ENCODE measurements around the gene MYNN. TPM values are rescaled to one million over a fixed set of nuclear protein-coding genes. Genes with fewer than 3 reads are reported as not detected.

Gene MYNN
- total and polyA plus RNA-seq, 9 of the 15 experiments (the other 6 are each of a cell fraction or from before 2014, with no cell fraction given): 10.4 to 35.7 (median 21.3) TPM

- TF ChIP-seq GTF2F1 (IDR thresholded peaks at IDR 0.05; ENCODE audit: low read depth, low read length) (no peak), KLF6 (CRISPR knock-in tag; IDR thresholded peaks at IDR 0.05; ENCODE audit: borderline replicate concordance) (0 out of 2 replicates have a peak, but pooled peaks have one; percentile 54), ZNF644 (tag; IDR thresholded peaks at IDR 0.05; ENCODE audit: low read depth) (peak; percentile 66; the same call in 1 of the 2 replicates), ARID3A (IDR thresholded peaks at IDR 0.05; ENCODE audit: borderline replicate concordance, low read depth, low read length) (peak; percentile 60; the same call in 1 of the 2 replicates), NCOA4 (IDR thresholded peaks at IDR 0.05; ENCODE audit: partially characterized antibody) (no peak), YY1 (IDR thresholded peaks at IDR 0.05; ENCODE audit: borderline replicate concordance in 1 of 3, control insufficient read depth in 1 of 3, extremely low read depth in 1 of 3, insufficient read depth in 3 of 3, insufficient read length in 1 of 3, insufficient replicate concordance in 2 of 3, low read depth in 1 of 3, low read length in 2 of 3) (peak in 1 of 3 experiments; percentile 27), RNF2 (IDR thresholded peaks at IDR 0.05) (peak; percentile 70), NFE2 (IDR thresholded peaks at IDR 0.05; ENCODE audit: low read depth) (peak; percentile 48; the same call in 1 of the 2 replicates), ZNF175 (CRISPR knock-in tag; IDR thresholded peaks at IDR 0.05; ENCODE audit: low read depth) (peak; percentile 76), CC2D1A (IDR thresholded peaks at IDR 0.05) (peak; percentile 82), VEZF1 (CRISPR knock-in tag; IDR thresholded peaks at IDR 0.05) (peak; percentile 32; the same call in 1 of the 2 replicates), MYC (IDR thresholded peaks at IDR 0.05; ENCODE audit: low read depth, low read length) (peak; percentile 81), MYC (CRISPR knock-in tag; IDR thresholded peaks at IDR 0.05; ENCODE audit: borderline replicate concordance, low read depth) (no peak), DPF2 (IDR thresholded peaks at IDR 0.05) (peak; percentile 77), ZNF395 (CRISPR knock-in tag; IDR thresholded peaks at IDR 0.05) (peak; percentile 84; the same call in 1 of the 2 replicates), SMARCE1 (IDR thresholded peaks at IDR 0.05) (peak; percentile 73), ELF1 (tag; IDR thresholded peaks at IDR 0.05) (no peak), TFE3 (CRISPR knock-in tag; IDR thresholded peaks at IDR 0.05) (peak; percentile 15; the same call in 1 of the 2 replicates), ATF3 (IDR thresholded peaks at IDR 0.05) (peak; percentile 93), ATF3 (CRISPR knock-in tag; conservative IDR thresholded peaks at IDR 0.05) (0 out of 2 replicates have a peak, but pooled peaks have one; percentile 53), EP400 (IDR thresholded peaks at IDR 0.05) (peak; percentile 60)
Measured at GRCh38 chr3:169760479-169760878, 12.7 kb upstream of the MYNN start (continued).

All from K562 (cell line).